ENCODE results near the gene AKAP13.

Gene AKAP13

DNA sequence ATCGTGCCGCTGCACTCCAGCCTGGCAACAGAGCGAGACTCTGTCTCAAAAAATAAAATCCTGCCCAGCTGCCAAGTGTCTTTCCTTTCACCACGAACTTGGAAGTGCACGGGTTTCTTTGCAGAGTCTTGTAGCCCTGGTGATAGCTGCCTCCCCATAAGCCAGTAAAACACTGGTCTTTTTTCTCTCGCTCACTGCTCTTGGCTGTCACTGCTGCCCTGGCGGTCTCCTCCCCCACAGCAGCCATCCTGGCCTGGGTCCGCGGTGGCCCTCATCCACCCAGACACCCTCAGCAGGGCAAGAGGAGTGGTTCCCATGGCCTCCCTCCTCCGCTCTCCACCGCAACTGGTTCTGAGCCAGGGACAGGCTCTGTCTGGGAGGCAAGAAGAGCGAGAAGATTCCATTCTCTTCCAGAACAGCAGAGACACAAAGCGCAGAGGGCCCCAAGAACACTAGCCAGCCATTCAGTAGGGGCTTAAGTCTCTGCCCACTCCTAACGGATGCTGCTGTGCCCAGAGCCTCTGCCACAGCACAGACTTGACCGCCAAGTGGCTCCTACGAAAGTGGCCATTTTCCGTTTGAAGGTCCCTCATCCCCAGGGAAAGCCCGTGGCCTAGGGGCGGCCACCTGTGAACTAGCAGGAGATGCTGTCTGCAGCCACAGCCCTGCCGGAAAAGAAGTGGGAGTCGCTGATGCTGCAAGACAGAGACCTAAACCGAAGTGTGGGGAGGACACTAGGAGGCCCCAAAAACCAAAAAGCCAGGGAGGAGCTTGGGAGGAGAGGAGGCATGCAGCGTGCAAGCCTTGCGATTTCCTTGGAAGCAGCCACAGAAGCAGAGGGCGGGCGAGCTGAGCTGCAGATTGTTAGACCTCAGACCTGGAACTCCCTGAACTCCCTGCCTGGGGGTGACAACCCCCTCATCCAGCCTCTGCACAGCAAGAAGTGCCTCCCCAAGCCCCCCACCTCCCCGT lies 370.2 kb downstream of the AKAP13 start:
- no peaks in the 10 kb centered on the region for H3K27me3 ChIP-seq (ENCODE audit: control insufficient read depth, insufficient read depth, low read length)
- no peak overlapping the region for H3K27ac ChIP-seq
- no peak overlapping the region for H3K4me2 ChIP-seq (ENCODE audit: low read length)
- no peaks in the 10 kb centered on the region for H3K4me1 ChIP-seq
- H3K9ac ChIP-seq = no peak overlapping the region
- no peak overlapping the region for H2AFZ ChIP-seq
- H3K79me2 ChIP-seq = no peaks in the 10 kb centered on the region
- H3K9me3 ChIP-seq (ENCODE audit: control insufficient read depth, low read length) = no peaks in the 10 kb centered on the region
- TF ChIP-seq, protein P1, sequence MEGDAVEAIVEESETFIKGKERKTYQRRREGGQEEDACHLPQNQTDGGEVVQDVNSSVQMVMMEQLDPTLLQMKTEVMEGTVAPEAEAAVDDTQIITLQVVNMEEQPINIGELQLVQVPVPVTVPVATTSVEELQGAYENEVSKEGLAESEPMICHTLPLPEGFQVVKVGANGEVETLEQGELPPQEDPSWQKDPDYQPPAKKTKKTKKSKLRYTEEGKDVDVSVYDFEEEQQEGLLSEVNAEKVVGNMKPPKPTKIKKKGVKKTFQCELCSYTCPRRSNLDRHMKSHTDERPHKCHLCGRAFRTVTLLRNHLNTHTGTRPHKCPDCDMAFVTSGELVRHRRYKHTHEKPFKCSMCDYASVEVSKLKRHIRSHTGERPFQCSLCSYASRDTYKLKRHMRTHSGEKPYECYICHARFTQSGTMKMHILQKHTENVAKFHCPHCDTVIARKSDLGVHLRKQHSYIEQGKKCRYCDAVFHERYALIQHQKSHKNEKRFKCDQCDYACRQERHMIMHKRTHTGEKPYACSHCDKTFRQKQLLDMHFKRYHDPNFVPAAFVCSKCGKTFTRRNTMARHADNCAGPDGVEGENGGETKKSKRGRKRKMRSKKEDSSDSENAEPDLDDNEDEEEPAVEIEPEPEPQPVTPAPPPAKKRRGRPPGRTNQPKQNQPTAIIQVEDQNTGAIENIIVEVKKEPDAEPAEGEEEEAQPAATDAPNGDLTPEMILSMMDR (IDR thresholded peaks at IDR 0.05) = no peak
- no peak overlapping the region for H3K4me3 ChIP-seq (ENCODE audit: low read depth, low read length)
- H3K36me3 ChIP-seq (ENCODE audit: control insufficient read depth, insufficient read depth, low read length) = no peaks in the 10 kb centered on the region

DNA sequence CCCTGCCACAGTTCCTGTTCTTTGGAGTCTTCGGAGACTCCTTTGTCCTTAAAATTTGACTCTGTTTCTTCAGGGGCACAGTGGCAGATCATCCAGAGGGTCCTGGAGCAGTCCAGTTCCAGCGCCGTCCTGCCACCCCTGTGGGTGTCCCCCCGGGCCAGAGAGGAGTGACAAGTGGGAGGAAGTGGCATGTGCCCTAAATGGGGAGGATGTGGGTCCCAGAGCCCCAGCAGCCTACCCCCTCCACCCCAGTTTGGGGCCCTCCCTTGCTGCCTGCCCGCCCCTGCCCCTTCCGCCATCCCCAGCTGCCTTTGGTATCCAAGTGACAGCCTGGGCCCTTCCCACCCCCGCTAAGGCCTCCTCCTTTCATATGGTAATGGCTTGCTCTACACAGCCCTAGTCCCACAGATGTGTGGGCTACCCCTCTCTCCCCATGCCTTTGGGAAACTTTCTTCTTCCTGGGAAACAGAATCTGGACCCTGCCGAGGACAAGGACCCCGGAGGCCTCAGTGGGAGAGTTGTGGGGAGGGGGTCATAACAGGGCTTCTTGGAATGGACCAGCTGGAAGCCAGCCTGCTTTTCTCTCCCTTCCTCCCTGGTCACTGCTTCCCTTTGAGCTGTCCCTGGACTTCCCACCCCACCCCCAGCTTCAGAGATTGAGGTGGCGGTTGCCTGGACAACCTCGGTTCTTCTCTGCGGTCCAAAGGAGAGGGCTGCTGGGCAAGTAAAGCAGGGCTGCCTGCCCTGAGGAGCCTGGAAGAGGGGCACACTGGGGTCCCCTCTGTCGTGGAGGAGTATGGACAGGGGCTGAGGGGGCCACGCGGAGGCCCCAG lies 371.1 kb downstream of the AKAP13 start:
- Histone ChIP-seq H3K27ac (no peak overlapping the region), H3K4me1 (no peaks in the 10 kb centered on the region), H3K4me3 (ENCODE audit: low read depth, low read length) (no peak overlapping the region)

DNA sequence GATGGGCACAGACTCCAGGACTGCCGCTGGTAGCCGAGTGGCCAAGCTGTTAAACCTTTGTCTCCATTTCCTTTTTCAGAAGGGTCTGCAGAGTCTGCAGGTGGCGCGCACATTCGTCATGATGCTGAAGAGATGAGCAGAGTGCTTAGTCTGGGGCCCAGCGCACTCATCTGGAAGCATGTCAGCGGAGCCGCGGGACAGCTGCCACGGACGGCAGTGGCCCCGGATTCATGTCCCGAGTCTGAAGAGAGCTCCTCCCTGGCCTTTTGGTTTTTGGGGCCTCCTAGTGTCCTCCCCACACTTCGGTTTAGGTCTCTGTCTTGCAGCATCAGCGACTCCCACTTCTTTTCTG lies 371.7 kb downstream of the AKAP13 start:
- no peak overlapping the region for H2AFZ ChIP-seq
- TF ChIP-seq, protein P1 (IDR thresholded peaks at IDR 0.05) = no peak
- H3K4me2 ChIP-seq (ENCODE audit: low read length) = no peak overlapping the region
- no peaks in the 10 kb centered on the region for H3K27me3 ChIP-seq (ENCODE audit: control insufficient read depth, insufficient read depth, low read length)
- no peaks in the 10 kb centered on the region for H3K9me3 ChIP-seq (ENCODE audit: control insufficient read depth, low read length)
- H3K79me2 ChIP-seq = no peaks in the 10 kb centered on the region
- no peak overlapping the region for H3K27ac ChIP-seq
- no peak overlapping the region for H3K4me3 ChIP-seq (ENCODE audit: low read depth, low read length)
- H3K4me1 ChIP-seq = no peaks in the 10 kb centered on the region
- no peak overlapping the region for H3K9ac ChIP-seq
- no peaks in the 10 kb centered on the region for H3K36me3 ChIP-seq (ENCODE audit: control insufficient read depth, insufficient read depth, low read length)

More for the DNA sequence above, 371.1 kb downstream of the AKAP13 start:
- TF ChIP-seq, protein P1 (IDR thresholded peaks at IDR 0.05) = no peak
- Histone ChIP-seq H3K79me2 (no peaks in the 10 kb centered on the region), H3K9me3 (ENCODE audit: control insufficient read depth, low read length) (no peaks in the 10 kb centered on the region), H3K9ac (no peak overlapping the region), H2AFZ (no peak overlapping the region), H3K4me2 (ENCODE audit: low read length) (no peak overlapping the region), H3K27me3 (ENCODE audit: control insufficient read depth, insufficient read depth, low read length) (no peaks in the 10 kb centered on the region), H3K36me3 (ENCODE audit: control insufficient read depth, insufficient read depth, low read length) (no peaks in the 10 kb centered on the region)

DNA sequence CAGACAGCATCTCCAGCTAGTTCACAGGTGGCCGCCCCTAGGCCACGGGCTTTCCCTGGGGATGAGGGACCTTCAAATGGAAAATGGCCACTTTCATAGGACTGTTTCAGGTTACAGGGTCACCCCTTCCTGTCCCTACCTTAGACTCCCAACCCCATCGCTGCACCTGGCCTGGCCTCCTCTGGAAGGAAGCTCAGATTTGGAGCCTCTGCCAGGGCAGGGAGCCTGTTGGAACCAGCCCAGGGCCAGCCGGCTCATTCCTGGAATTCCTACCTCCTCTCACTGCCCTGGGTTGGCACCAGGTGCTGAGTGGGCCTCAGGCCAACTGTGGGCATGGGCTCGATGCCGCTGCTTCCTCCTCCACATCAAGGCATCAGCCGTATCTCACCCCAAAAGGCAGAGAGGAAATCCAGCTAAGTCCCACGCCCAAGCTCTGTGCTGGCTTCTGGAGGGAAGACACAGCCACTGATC lies 372.1 kb downstream of the AKAP13 start:
- Histone ChIP-seq H3K4me2 (ENCODE audit: low read length) (no peak overlapping the region), H3K9ac (no peak overlapping the region), H2AFZ (no peak overlapping the region), H3K4me3 (ENCODE audit: low read depth, low read length) (no peak overlapping the region), H3K27me3 (ENCODE audit: control insufficient read depth, insufficient read depth, low read length) (no peaks in the 10 kb centered on the region), H3K4me1 (no peaks in the 10 kb centered on the region), H3K36me3 (ENCODE audit: control insufficient read depth, insufficient read depth, low read length) (no peaks in the 10 kb centered on the region), H3K79me2 (no peaks in the 10 kb centered on the region), H3K27ac (no peak overlapping the region), H3K9me3 (ENCODE audit: control insufficient read depth, low read length) (no peaks in the 10 kb centered on the region)
- TF ChIP-seq, protein P1 (IDR thresholded peaks at IDR 0.05) = no peak

All from parathyroid adenoma (tissue), 2 donors.